ENCODE results near the gene GID8.

GID8 gene

DNA sequence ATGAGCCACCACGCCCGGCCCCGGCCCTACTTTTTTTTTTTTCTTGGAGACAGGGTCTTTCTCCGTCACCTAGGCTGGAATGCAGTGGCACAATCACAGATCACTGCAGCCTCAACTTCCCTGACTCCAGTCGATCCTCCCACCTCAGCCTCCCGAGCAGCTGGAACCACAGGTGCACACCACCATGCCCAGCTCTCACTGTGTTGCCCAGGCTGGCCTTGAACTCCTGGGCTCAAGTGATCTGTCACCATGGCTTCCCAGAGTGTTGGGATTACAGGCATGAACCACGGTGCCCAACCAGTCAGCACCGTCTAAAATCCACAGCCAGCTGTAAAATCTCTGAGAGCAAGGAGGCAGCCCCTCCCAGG lies 32.0 kb downstream of the GID8 start:
- Histone ChIP-seq H3K9ac (no peak overlapping the region), H4K20me1 (ENCODE audit: insufficient read depth) (no peaks in the 10 kb centered on the region)
- TF ChIP-seq, protein P1, sequence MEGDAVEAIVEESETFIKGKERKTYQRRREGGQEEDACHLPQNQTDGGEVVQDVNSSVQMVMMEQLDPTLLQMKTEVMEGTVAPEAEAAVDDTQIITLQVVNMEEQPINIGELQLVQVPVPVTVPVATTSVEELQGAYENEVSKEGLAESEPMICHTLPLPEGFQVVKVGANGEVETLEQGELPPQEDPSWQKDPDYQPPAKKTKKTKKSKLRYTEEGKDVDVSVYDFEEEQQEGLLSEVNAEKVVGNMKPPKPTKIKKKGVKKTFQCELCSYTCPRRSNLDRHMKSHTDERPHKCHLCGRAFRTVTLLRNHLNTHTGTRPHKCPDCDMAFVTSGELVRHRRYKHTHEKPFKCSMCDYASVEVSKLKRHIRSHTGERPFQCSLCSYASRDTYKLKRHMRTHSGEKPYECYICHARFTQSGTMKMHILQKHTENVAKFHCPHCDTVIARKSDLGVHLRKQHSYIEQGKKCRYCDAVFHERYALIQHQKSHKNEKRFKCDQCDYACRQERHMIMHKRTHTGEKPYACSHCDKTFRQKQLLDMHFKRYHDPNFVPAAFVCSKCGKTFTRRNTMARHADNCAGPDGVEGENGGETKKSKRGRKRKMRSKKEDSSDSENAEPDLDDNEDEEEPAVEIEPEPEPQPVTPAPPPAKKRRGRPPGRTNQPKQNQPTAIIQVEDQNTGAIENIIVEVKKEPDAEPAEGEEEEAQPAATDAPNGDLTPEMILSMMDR (conservative IDR thresholded peaks at IDR 0.05; ENCODE audit: low read depth, low read length): no peak

DNA sequence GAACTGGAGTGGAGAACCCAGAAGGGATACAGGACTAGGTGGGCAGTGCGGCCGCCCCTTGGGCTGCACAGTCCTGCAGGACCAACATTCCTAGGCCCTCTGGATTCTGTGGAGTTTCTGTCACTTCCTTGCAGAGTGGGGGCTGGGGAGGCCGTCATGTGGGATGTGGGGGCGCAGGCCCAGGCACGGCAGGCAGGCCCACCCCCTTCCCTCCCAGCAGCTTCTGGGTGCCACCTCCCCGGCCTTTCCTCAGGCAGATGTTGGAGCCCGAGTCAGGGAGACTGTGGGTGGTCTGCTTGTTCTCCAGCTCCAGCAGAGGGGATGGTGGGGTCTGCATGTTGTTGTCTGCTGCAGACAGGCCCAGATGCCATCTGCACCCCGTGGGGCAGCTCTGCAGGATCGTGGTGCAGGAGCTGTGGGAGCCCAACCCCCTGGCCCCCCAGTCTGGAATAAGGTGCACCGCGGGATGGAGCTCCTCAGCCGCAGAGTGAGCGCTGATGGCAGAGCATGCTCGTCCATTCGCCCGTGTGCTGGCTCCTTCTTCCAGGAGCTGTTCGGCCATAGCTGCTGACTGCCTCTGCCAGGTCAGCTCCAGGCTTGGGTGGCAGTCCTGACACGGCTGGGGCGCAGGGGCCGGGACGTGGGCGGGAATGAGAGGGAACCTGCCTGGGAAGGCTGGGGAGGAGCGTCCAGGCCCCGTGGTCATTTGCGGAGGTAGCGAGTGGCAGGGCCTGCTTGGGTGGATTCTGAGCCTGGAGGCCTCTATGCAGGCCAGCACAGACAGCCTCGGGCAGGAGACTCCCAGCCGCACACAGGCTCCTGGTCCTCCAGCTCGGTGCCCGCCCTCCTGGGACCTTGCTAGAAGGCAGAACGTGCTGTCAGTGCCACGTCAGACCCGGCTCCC lies 32.6 kb downstream of the GID8 start:
- Histone ChIP-seq H4K20me1 (ENCODE audit: insufficient read depth) (no peaks in the 10 kb centered on the region), H3K4me2 (no peak overlapping the region), H3K79me2 (ENCODE audit: insufficient read depth, low read depth) (no peaks in the 10 kb centered on the region), H3K4me3 (IDR thresholded peaks at IDR 0.05; ENCODE audit: insufficient read depth, low read depth, low read length) (no peak overlapping the region), H3K27me3 (ENCODE audit: insufficient read depth, low read depth) (peaks cover 94% of the 10 kb centered on the region), H3K9ac (no peak overlapping the region), H2AFZ (ENCODE audit: low read depth) (no peak overlapping the region), H3K27ac (no peak overlapping the region), H3K4me1 (ENCODE audit: low read depth, poor library complexity, severe bottlenecking) (no peaks in the 10 kb centered on the region), H3K36me3 (ENCODE audit: insufficient read depth) (no peaks in the 10 kb centered on the region)
- TF ChIP-seq, protein P1 (conservative IDR thresholded peaks at IDR 0.05; ENCODE audit: low read depth, low read length): no peak

More for the DNA sequence above, 32.0 kb downstream of the GID8 start:
- Histone ChIP-seq H2AFZ (ENCODE audit: low read depth) (no peak overlapping the region), H3K4me2 (no peak overlapping the region), H3K36me3 (ENCODE audit: insufficient read depth) (no peaks in the 10 kb centered on the region), H3K27ac (no peak overlapping the region), H3K27me3 (ENCODE audit: insufficient read depth, low read depth) (peaks cover 94% of the 10 kb centered on the region), H3K79me2 (ENCODE audit: insufficient read depth, low read depth) (no peaks in the 10 kb centered on the region), H3K4me1 (ENCODE audit: low read depth, poor library complexity, severe bottlenecking) (no peaks in the 10 kb centered on the region), H3K4me3 (IDR thresholded peaks at IDR 0.05; ENCODE audit: insufficient read depth, low read depth, low read length) (no peak overlapping the region)

DNA sequence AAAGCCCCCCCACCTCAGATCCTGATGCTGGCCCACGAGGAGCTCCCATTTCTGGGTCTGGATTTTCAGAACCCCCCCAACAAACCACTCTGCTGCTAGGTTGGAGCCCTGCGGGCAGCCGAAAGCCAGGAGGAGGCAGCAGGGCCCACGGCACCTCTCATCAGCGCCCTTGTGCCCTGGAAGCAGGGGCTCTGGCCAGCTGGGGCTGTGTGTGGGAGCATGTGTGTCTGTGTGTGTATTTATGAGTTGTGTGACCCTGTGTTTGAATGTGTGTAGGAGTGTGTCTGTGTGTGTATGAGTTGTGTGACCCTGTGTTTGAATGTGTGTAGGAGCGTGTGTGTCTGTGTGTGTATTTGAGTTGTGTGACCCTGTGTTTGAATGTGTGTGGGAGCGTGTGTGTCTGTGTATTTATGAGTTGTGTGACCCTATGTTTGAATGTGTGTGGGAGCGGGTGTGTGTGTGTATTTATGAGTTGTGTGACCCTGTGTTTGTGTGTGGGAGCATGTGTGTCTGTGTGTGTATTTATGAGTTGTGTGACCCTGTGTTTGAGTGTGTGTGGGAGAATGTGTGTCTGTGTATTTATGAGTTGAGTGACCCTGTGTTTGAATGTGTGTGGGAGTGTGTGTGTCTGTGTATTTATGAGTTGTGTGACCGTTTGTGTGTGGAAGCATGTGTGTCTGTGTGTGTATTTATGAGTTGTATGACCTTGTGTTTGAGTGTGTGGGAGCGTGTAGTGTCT lies 33.4 kb downstream of the GID8 start:
- no peak overlapping the region for H3K4me2 ChIP-seq

More for the DNA sequence above, 33.4 kb downstream of the GID8 start:
- Histone ChIP-seq H3K4me1 (ENCODE audit: low read depth, poor library complexity, severe bottlenecking) (no peaks in the 10 kb centered on the region), H3K4me3 (IDR thresholded peaks at IDR 0.05; ENCODE audit: insufficient read depth, low read depth, low read length) (no peak overlapping the region), H3K27me3 (ENCODE audit: insufficient read depth, low read depth) (peaks cover 98% of the 10 kb centered on the region), H3K36me3 (ENCODE audit: insufficient read depth) (no peaks in the 10 kb centered on the region), H2AFZ (ENCODE audit: low read depth) (no peak overlapping the region), H3K79me2 (ENCODE audit: insufficient read depth, low read depth) (no peaks in the 10 kb centered on the region), H3K9ac (no peak overlapping the region), H3K27ac (no peak overlapping the region), H4K20me1 (ENCODE audit: insufficient read depth) (no peaks in the 10 kb centered on the region)
- TF ChIP-seq, protein P1 (conservative IDR thresholded peaks at IDR 0.05; ENCODE audit: low read depth, low read length): no peak
